Memory B cell (primary cell): Measurements from ENCODE around the gene SHISA9.

Source experiments
- ATAC-seq: fragments of 150-1000 bp; cut with Tn5 transposase; 2 replicates; pipeline ENCODE4 v1.10.0; 2021; ENCODE audit warnings: low read depth, mild to moderate bottlenecking, moderate library complexity
- DNase-seq, 2 donors: peaks; one replicate each; pipeline ENCODE4 v3.0.0; 2022; ENCODE audit warnings: low spot score in 2 of 2
- H3K27ac Mint-ChIP-seq: one replicate; pipeline ENCODE4 v1.8.0; 2022; ENCODE audit warnings: mild to moderate bottlenecking, moderate library complexity, mixed read lengths
- H3K27me3 Mint-ChIP-seq: one replicate; pipeline ENCODE4 v1.8.0; 2022; ENCODE audit warnings: mixed read lengths
- H3K36me3 Mint-ChIP-seq: one replicate; pipeline ENCODE4 v1.8.0; 2022; ENCODE audit warnings: mild to moderate bottlenecking, mixed read lengths
- H3K4me1 Mint-ChIP-seq: one replicate; pipeline ENCODE4 v1.8.0; 2022; ENCODE audit warnings: mixed read lengths
- H3K4me3 Mint-ChIP-seq: one replicate; pipeline ENCODE4 v1.8.0; 2022; ENCODE audit warnings: mild to moderate bottlenecking, moderate library complexity, mixed read lengths
- H3K9me3 Mint-ChIP-seq: one replicate; pipeline ENCODE4 v1.8.0; 2022; ENCODE audit warnings: mixed read lengths

The SHISA9 gene

DNA sequence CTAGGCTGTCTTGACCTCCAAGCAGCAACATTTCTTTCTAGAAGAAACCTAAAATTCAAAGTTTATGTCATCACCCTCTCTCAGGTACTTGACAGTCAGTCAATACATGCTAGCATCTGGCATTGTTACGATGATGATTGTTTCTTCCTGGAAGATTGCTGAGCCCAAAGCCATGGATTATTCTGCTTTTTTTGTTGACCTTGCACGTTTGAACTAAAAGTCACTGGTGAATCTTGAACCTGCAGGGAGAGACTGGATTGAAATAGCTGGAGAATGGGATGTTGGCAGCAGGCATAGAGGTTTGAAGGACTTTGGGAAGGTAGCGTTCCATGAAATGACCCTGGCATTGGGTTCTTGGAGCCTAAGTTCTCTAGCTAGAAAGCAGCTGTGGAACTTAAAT, 42.9 kb downstream of the SHISA9 start:
- no peak overlapping the region for H3K27ac Mint-ChIP-seq
- DNase-seq (no peak), ATAC-seq (no peak)
- no peaks in the 10 kb centered on the region for H3K4me1 Mint-ChIP-seq
- no peaks in the 10 kb centered on the region for H3K36me3 Mint-ChIP-seq
- H3K27me3 Mint-ChIP-seq = peaks cover 6% of the 10 kb centered on the region
- no peak overlapping the region for H3K4me3 Mint-ChIP-seq
- peaks cover 1% of the 10 kb centered on the region for H3K9me3 Mint-ChIP-seq

DNA sequence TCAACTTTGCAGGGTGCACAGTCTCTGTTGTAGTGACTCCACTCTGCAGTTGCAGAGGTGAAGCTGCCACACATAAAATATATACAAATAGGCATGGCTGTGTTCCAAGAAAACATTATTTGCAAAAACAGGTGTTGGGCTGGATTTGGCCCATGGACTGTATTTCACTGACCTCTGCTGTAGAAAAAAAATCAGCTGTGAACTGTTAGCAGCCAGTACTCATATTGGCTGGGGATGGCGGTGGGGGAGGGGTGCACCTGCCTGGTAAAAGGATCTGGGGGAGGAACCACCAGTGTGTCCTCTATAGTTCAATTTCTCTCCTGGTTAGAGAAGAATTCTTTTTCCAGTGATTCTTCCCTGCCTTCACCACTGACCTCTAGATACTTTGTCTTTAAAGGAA, 50.0 kb downstream of the SHISA9 start:
- Mint-ChIP-seq H3K36me3 (no peaks in the 10 kb centered on the region), H3K4me3 (no peak overlapping the region), H3K27ac (no peak overlapping the region), H3K27me3 (peaks cover 9% of the 10 kb centered on the region), H3K9me3 (peaks cover 9% of the 10 kb centered on the region), H3K4me1 (no peaks in the 10 kb centered on the region)
- ATAC-seq (no peak), DNase-seq (no peak)

DNA sequence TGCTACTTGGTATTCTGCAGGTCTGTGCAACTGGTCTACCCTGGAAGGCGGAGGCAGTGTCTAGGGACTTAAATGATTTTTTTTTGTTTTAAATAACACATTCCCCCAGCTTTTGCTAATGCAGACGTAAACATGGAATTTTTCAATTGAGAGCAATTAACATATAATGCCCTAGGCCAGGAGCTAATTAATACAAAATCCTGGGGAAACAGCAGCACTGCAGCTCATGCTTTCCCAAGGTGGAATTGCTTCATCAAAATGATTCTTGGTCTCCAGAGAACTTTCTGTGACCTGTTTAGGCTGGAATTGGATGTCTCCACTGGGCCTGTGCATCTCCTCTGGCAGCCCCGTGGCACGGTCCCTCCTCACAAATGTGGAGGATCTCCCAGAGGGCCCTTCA, 50.6 kb downstream of the SHISA9 start:
- no peak for DNase-seq
- no peak for ATAC-seq
- no peak overlapping the region for H3K4me3 Mint-ChIP-seq
- H3K27ac Mint-ChIP-seq = no peak overlapping the region
- peaks cover 9% of the 10 kb centered on the region for H3K27me3 Mint-ChIP-seq
- H3K36me3 Mint-ChIP-seq = no peaks in the 10 kb centered on the region
- no peaks in the 10 kb centered on the region for H3K4me1 Mint-ChIP-seq
- peaks cover 9% of the 10 kb centered on the region for H3K9me3 Mint-ChIP-seq

DNA sequence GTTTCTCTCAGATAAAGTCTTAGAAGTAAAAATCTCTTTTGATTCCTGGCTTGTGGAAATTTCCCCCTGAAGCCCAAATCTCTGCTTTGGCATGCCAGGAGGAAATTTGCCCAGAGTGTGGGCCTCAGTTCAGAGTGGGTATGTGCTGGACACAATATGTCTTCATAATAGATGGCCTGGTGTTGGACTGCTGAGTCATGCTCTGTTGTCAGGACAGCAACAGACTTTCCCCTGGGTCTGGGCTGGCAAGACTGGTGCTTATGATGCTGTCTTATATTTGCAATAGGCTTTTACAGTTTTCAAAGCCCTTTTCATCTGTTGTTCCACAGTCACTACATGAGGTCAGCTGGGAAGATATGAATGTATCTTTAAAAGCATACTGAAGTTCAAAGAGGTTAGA, 57.0 kb downstream of the SHISA9 start:
- ATAC-seq (no peak), DNase-seq (no peak)
- H3K27ac Mint-ChIP-seq = no peak overlapping the region
- no peaks in the 10 kb centered on the region for H3K36me3 Mint-ChIP-seq
- no peaks in the 10 kb centered on the region for H3K4me1 Mint-ChIP-seq
- H3K27me3 Mint-ChIP-seq = peaks cover 3% of the 10 kb centered on the region
- no peak overlapping the region for H3K4me3 Mint-ChIP-seq
- H3K9me3 Mint-ChIP-seq = peaks cover 5% of the 10 kb centered on the region

DNA sequence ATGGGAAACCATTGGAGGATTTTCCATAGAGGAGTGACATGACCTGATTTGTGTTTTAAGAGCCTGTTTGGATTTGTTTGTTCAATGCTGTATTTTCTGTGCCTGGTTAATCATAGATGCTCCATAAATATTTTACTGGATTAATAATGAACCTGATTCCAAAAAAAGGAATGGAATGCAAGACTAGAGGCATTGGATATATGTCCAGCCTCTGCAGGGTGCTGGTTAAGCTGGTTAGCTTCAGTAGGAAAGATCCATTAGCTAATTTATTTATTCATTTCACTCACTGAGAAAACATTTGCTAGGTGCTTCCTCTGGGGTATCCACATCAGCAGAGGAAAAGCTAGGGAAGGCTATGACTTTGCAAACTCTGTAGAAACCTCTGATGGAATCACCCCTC, 57.7 kb downstream of the SHISA9 start:
- peaks cover 5% of the 10 kb centered on the region for H3K9me3 Mint-ChIP-seq

DNA sequence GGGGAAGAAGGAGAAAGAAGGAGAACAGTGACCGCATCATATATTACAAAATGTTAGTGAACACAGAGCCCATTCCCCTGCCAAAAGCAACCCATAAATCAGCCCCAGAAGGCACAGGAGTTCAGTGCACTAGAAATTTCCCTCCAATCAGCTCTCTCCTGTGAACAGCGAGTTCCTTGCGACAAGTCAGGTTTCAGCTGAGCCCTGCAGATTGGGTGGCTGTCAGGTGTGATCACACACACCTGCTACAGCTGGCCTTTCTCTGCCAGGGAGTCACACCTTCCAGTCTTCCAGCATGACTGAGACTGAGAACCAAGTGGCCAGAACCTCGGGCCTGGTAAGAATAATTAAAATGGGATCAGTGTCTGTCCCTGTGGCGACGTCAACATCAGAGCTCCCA, 60.2 kb downstream of the SHISA9 start:
- H3K36me3 Mint-ChIP-seq = no peaks in the 10 kb centered on the region
- no peak overlapping the region for H3K27ac Mint-ChIP-seq
- no peak for DNase-seq
- H3K27me3 Mint-ChIP-seq = peaks cover 2% of the 10 kb centered on the region
- no peaks in the 10 kb centered on the region for H3K4me1 Mint-ChIP-seq
- no peak overlapping the region for H3K4me3 Mint-ChIP-seq
- H3K9me3 Mint-ChIP-seq = peaks cover 5% of the 10 kb centered on the region
- ATAC-seq = no peak

More for the DNA sequence above, 57.7 kb downstream of the SHISA9 start:
- ATAC-seq = no peak
- Mint-ChIP-seq H3K36me3 (no peaks in the 10 kb centered on the region), H3K27ac (no peak overlapping the region), H3K27me3 (peaks cover 1% of the 10 kb centered on the region), H3K4me3 (no peak overlapping the region), H3K4me1 (no peaks in the 10 kb centered on the region)
- no peak for DNase-seq

DNA sequence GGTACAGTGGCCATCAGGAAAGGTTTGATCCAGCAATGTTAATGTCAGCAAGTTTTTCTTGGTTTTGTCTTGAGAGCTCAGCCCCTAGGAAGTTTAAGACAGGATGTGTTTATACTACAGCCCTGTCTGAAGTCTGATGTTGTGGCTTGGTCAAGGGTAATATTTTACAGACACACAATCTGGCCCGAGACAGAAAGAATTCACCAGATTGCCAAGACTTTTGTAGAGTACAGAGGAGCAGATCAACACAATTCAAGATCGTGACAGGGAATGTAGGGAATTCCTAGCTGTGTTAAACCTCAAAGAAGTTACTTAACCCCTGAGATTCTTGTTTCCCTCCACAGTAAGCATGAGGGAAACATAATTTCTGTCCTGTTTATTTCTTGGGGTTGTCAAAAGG, 63.1 kb downstream of the SHISA9 start:
- DNase-seq = no peak
- H3K27ac Mint-ChIP-seq = no peak overlapping the region
- no peaks in the 10 kb centered on the region for H3K4me1 Mint-ChIP-seq
- H3K9me3 Mint-ChIP-seq = peaks cover 5% of the 10 kb centered on the region
- no peaks in the 10 kb centered on the region for H3K36me3 Mint-ChIP-seq
- peaks cover 2% of the 10 kb centered on the region for H3K27me3 Mint-ChIP-seq
- H3K4me3 Mint-ChIP-seq = no peak overlapping the region
- ATAC-seq = no peak

DNA sequence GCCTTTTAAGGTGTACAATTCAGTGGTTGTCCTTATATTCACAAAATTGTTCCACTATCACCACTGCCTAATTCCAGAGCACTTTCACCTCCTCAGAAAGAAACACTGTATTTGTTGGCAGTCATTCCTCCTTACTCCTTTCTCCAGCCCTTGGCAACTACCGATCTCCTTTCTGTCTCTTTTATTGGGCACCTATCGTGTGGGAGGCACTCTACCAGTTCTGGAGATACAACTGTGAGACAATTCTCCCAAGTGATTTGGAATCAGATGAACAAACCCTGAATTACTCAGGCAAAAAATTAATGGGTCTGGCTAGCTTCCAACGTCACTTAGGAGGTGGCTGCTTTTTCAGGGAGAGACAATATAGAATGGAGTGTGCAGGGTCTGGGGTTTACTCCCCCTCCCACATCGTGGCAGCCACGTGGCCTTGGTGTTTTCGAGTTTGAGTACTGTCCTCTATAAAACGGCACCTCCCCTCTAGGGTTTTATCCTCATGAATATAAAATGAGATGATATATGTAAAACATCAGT, 63.9 kb downstream of the SHISA9 start:
- Mint-ChIP-seq H3K36me3 (no peaks in the 10 kb centered on the region), H3K4me1 (no peaks in the 10 kb centered on the region), H3K27me3 (peaks cover 2% of the 10 kb centered on the region), H3K27ac (no peak overlapping the region), H3K9me3 (peaks cover 5% of the 10 kb centered on the region), H3K4me3 (no peak overlapping the region)
- ATAC-seq (no peak), DNase-seq (no peak)

DNA sequence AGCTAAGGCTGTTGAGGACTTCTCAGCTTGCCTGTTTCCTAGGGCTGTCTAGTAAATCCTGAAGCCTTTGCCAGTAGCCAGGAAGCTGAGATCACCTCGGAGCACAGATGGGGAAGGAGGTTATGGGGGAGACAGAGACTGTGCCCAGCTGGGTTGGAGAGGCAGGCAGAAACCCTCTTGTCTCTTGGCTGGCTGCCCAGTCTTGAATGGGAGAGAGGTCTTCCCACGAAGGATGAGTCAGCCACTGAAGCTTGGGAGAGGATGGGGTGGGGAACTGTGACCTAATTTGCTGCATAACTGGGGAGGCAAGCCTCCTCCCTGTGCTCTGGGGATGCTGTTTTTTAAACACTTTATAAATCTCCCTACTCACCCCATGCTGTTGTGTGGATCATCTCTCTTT, 69.8 kb downstream of the SHISA9 start:
- H3K9me3 Mint-ChIP-seq = no peaks in the 10 kb centered on the region
- no peak for DNase-seq
- no peak for ATAC-seq
- no peak overlapping the region for H3K27ac Mint-ChIP-seq
- peaks cover 2% of the 10 kb centered on the region for H3K27me3 Mint-ChIP-seq
- H3K4me1 Mint-ChIP-seq = no peaks in the 10 kb centered on the region
- no peaks in the 10 kb centered on the region for H3K36me3 Mint-ChIP-seq
- no peak overlapping the region for H3K4me3 Mint-ChIP-seq

DNA sequence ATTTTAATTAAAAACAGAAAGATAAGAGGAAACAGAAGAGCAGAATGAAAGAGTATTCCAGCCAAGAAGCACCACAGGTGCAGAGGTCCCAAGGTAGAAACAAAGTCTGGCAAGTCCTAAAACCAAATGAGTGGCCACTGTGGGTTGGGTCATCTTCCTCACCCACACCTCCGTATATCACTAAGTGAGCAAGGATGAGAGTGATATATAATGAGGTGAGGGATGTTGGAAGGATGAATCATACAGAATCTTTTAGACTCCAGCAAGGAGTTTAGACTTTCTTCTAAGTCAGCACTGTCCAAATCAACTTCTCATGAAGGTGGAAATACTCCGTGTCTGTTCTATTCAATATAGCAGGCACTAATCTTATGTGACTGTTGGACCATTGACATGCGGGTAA, 70.8 kb downstream of the SHISA9 start:
- Mint-ChIP-seq H3K27ac (no peak overlapping the region), H3K36me3 (no peaks in the 10 kb centered on the region), H3K4me3 (no peak overlapping the region), H3K27me3 (peaks cover 2% of the 10 kb centered on the region), H3K9me3 (peaks cover 1% of the 10 kb centered on the region), H3K4me1 (no peaks in the 10 kb centered on the region)
- no peak for ATAC-seq
- no peak for DNase-seq

DNA sequence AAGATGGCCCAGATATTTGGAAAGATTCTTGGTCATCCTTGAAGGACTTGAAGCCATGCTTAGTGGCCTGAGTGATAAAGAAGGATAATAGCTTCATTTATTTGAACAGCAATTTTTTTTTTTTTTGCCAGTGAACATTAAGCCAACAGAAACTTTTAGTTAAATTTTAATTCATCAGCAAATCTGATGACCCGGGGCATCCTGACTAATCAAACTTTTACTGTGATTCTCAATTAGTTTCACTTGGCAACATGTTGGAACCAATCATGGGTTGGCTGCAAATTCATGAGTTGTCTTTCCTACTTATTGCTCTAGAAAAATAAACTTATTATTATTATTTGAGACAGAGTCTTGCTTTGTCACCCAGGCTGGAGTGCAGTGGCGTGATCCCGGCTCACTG, 74.4 kb downstream of the SHISA9 start:
- Mint-ChIP-seq H3K36me3 (no peaks in the 10 kb centered on the region), H3K4me3 (no peak overlapping the region), H3K4me1 (no peaks in the 10 kb centered on the region), H3K9me3 (peaks cover 5% of the 10 kb centered on the region), H3K27ac (no peak overlapping the region), H3K27me3 (peaks cover 2% of the 10 kb centered on the region)
- ATAC-seq (no peak), DNase-seq (no peak)

DNA sequence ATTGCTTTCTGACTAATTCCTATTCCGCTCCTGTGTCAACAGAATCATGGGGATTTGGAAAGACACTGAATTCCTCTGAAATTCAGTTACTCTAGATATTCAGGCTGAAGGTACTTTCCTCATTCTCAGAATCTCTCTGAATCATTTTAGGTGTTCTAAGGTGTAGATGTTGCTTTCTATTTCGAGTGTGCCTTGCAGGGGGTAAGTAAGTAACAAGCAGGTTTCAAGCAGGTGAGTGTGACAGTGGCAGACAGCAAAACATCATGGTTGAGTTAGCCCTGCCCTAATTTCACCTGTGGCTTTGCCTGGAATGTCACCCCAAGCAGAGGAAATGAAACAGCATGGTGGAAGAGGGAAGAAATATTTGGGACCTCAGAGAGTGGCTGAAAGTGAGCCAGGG, 75.1 kb downstream of the SHISA9 start:
- Mint-ChIP-seq H3K27ac (no peak overlapping the region), H3K4me1 (no peaks in the 10 kb centered on the region), H3K4me3 (no peak overlapping the region), H3K36me3 (no peaks in the 10 kb centered on the region), H3K27me3 (peaks cover 2% of the 10 kb centered on the region), H3K9me3 (peaks cover 5% of the 10 kb centered on the region)
- DNase-seq (no peak), ATAC-seq (no peak)

DNA sequence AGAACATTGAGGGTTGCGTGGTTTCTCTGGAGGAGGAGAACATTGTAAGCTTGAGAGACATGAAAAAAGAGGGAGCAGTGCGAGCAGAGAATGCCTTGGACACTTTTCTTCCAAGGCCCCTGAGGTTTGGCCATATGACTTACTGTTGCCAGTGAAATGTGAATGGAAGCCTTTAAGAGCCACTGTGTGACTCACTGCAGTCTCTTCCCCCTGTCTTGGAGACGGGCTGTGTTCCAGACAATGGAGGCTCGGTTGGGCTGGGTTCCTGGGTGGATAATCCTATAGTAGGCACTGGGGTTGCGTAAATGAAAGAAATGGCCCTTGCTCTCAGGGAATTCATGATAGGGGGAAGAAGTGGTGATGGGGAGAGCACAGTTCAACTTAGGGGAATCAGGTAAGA, 75.5 kb downstream of the SHISA9 start:
- H3K4me1 Mint-ChIP-seq = no peaks in the 10 kb centered on the region
- H3K27me3 Mint-ChIP-seq = peaks cover 2% of the 10 kb centered on the region
- H3K27ac Mint-ChIP-seq = no peak overlapping the region
- ATAC-seq (no peak), DNase-seq (no peak)
- H3K36me3 Mint-ChIP-seq = no peaks in the 10 kb centered on the region
- no peak overlapping the region for H3K4me3 Mint-ChIP-seq
- H3K9me3 Mint-ChIP-seq = peaks cover 5% of the 10 kb centered on the region

DNA sequence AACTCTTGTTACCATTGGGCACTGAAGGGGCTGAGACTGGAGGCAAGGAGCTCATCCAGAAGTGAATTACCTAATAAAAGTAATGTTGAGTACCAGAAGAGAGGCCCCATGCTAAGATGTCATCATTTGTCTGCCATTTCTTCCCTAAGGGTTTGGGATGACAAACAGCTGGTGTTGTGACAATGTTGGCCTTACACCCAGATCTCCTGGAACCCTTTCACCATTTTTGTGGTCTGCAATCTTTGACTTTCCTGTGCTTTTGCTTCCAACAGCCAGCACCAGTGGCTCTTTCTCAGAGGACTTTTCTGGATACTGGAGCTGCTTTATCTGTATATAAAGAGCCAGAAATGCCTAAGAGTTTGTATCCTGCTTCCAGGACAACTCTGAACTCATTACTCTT, 84.1 kb downstream of the SHISA9 start:
- Mint-ChIP-seq H3K9me3 (peaks cover 7% of the 10 kb centered on the region), H3K36me3 (no peaks in the 10 kb centered on the region), H3K4me3 (no peak overlapping the region), H3K27ac (no peak overlapping the region), H3K27me3 (no peaks in the 10 kb centered on the region), H3K4me1 (no peaks in the 10 kb centered on the region)
- DNase-seq (no peak), ATAC-seq (no peak)

DNA sequence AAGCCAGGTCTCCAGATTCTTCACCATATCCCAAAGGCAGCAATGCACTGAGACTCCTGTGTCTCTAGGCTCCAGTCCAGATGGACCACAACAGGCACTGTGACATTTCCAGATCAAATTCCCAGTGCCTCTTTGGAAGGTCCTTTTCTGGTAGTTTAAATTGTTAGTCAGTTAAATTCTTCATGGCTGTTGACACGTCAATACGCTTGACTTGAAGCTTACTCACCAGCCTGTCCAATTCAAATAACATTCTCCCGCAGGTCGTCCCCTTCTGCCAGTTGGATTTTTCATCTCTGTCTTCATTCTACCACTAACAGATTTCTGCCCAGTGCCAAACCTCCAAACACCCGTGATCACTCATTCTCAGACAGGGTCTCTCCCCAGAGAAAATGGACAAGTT, 86.7 kb downstream of the SHISA9 start:
- H3K27ac Mint-ChIP-seq = no peak overlapping the region
- no peaks in the 10 kb centered on the region for H3K36me3 Mint-ChIP-seq
- no peaks in the 10 kb centered on the region for H3K27me3 Mint-ChIP-seq
- H3K4me1 Mint-ChIP-seq = no peaks in the 10 kb centered on the region
- DNase-seq = no peak
- ATAC-seq = no peak
- H3K9me3 Mint-ChIP-seq = peaks cover 4% of the 10 kb centered on the region
- H3K4me3 Mint-ChIP-seq = no peak overlapping the region
